Measurements from ENCODE around the gene PPM1H.
A peak's percentile ranks its signal among the peaks of the same experiment; 100 is the strongest.

PPM1H gene

DNA sequence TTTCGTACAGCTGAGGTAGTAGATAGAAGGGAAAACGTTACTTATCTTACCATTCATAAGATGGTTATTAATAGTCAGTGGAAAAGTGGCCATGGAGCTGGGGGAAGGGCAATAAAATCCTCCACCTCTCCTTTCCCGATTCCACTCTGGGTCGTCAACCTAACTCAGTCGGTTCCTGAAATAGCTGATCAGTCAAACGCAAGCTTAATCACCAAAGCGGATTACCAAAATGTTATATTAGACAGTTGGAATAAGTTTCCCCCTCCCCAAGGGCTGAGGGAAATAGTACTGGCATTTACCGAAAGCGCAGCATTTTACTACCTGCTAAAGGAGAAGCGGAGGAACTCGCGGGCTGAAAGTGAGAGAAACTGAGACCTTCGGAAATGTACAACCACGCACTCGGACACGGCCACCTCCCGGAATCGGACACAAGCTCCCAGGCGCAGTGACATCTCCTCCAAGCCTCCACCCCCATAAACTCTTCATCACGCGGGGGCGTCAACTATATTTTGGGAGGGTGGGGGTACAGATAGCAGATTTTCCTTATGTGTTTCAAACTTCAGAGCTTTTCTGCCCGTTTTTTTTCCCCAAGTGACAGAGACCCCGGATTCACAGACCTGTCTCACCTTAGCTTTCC is 1.2 kb downstream of the PPM1H start:
- Histone ChIP-seq H3K36me3 (no peaks in the 10 kb centered on the region), H3K27ac (peak overlapping the region; percentile 76), H3K9me3 (no peaks in the 10 kb centered on the region), H3K4me3 (ENCODE audit: low read depth in 1 of 2, low read length in 1 of 2) (peak overlapping the region; percentile 83 to 86), H3K4me1 (ENCODE audit: control insufficient read depth in 1 of 2, insufficient read depth in 1 of 2, low read depth in 1 of 2, low read length in 1 of 2) (peaks cover 44 to 48% of the 10 kb centered on the region in 2 experiments), H3K27me3 (no peaks in the 10 kb centered on the region)
- TF ChIP-seq CTCF (IDR thresholded peaks at IDR 0.05): no peak

DNA sequence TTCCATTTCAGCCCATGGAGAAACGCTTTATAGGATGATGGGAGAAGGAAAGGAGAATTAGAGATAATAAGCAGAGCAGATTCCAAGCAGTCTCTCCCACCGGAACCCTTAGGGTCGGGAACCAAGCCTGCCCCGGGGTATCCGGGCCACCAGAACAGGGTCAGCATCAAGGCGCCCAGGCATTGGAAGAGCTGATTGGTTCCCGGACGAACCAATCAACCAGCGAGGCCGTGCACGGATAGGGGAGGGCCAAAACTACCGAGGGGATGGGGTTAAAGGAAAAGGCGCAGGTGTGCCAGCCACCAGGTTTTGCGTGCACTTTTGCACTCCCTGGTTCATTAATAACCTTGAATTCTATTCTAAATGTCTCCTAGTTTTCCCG is 1.7 kb downstream of the PPM1H start:
- Histone ChIP-seq H3K36me3 (no peaks in the 10 kb centered on the region), H3K27ac (no peak overlapping the region), H3K9me3 (no peaks in the 10 kb centered on the region), H3K27me3 (no peaks in the 10 kb centered on the region), H3K4me1 (ENCODE audit: control insufficient read depth in 1 of 2, insufficient read depth in 1 of 2, low read depth in 1 of 2, low read length in 1 of 2) (peaks cover 49 to 53% of the 10 kb centered on the region in 2 experiments), H3K4me3 (ENCODE audit: low read depth in 1 of 2, low read length in 1 of 2) (peak overlapping the region; percentile 83 to 86)
- TF ChIP-seq CTCF (IDR thresholded peaks at IDR 0.05): no peak

GRCh38 chr12:62931477-62931876 is 3.5 kb downstream of the PPM1H start:
- no peaks in the 10 kb centered on the region for H3K9me3 ChIP-seq
- no peaks in the 10 kb centered on the region for H3K36me3 ChIP-seq
- peak overlapping the region; percentile 62 for H3K27ac ChIP-seq
- no peak for TF ChIP-seq CTCF (IDR thresholded peaks at IDR 0.05)
- H3K27me3 ChIP-seq: no peaks in the 10 kb centered on the region
- peak overlapping the region in 1 of 2 experiments; percentile 8 for H3K4me3 ChIP-seq (ENCODE audit: low read depth in 1 of 2, low read length in 1 of 2)
- H3K4me1 ChIP-seq (ENCODE audit: control insufficient read depth in 1 of 2, insufficient read depth in 1 of 2, low read depth in 1 of 2, low read length in 1 of 2): peaks cover 52 to 54% of the 10 kb centered on the region in 2 experiments

GRCh38 chr12:62930546-62931425 is 4.2 kb downstream of the PPM1H start:
- H3K9me3 ChIP-seq: no peaks in the 10 kb centered on the region
- H3K4me3 ChIP-seq (ENCODE audit: low read depth in 1 of 2, low read length in 1 of 2): peak overlapping the region in 1 of 2 experiments; percentile 8
- no peak for TF ChIP-seq CTCF (IDR thresholded peaks at IDR 0.05)
- H3K27ac ChIP-seq: peak overlapping the region; percentile 62
- peaks cover 52 to 54% of the 10 kb centered on the region in 2 experiments for H3K4me1 ChIP-seq (ENCODE audit: control insufficient read depth in 1 of 2, insufficient read depth in 1 of 2, low read depth in 1 of 2, low read length in 1 of 2)
- no peaks in the 10 kb centered on the region for H3K36me3 ChIP-seq
- H3K27me3 ChIP-seq: no peaks in the 10 kb centered on the region

DNA sequence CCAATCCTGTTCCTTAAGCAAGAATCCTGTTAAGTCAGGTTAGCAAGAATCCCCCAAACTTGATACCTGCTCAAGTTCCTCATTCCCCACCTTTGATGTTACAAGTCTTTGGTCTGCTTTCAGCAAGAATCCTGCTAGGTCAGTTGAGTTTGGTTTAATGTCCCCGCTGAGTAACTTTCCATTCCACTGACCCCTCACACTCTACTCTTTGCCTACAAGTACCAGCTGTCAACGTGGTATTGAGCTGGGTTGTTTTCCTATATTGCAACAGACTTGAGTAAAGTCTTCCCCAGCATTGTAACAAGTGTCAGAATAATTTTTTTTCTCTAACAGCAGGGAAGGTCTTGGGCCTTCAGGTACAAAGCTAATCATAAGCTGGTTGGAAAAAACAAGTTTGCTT is 6.3 kb downstream of the PPM1H start:
- H3K27me3 ChIP-seq: no peaks in the 10 kb centered on the region
- no peaks in the 10 kb centered on the region for H3K36me3 ChIP-seq
- no peak overlapping the region for H3K4me3 ChIP-seq (ENCODE audit: low read depth in 1 of 2, low read length in 1 of 2)
- peak overlapping the region; percentile 59 for H3K27ac ChIP-seq
- H3K9me3 ChIP-seq: no peaks in the 10 kb centered on the region
- TF ChIP-seq CTCF (IDR thresholded peaks at IDR 0.05): no peak
- H3K4me1 ChIP-seq (ENCODE audit: control insufficient read depth in 1 of 2, insufficient read depth in 1 of 2, low read depth in 1 of 2, low read length in 1 of 2): peaks cover 45 to 47% of the 10 kb centered on the region in 2 experiments
